Type B pancreatic cell (in vitro differentiated cells): ENCODE results near the gene SCAMP2. TPM values are rescaled to one million over a fixed set of nuclear protein-coding genes. Genes with fewer than 3 reads are reported as not detected.

Experiments
- DNase-seq: peaks from one replicate; pipeline ENCODE4 v3.0.0; 2021; ENCODE audit warnings: mixed read lengths; ENCODE audit not compliant: unreplicated experiment; ENCODE audit errors: extremely low spot score
- H3K27ac Mint-ChIP-seq: 2 replicates; pipeline ENCODE4 v1.8.0; 2021; ENCODE audit warnings: mild to moderate bottlenecking, mixed read lengths
- H3K27me3 Mint-ChIP-seq: 2 replicates; pipeline ENCODE4 v1.8.0; 2021; ENCODE audit warnings: mixed read lengths
- H3K36me3 Mint-ChIP-seq: 2 replicates; pipeline ENCODE4 v1.8.0; 2021; ENCODE audit warnings: mixed read lengths
- H3K4me1 Mint-ChIP-seq: one replicate; pipeline ENCODE4 v1.8.0; 2021; ENCODE audit warnings: mixed read lengths; ENCODE audit not compliant: unreplicated experiment
- H3K4me3 Mint-ChIP-seq: 2 replicates; pipeline ENCODE4 v1.8.0; 2021; ENCODE audit warnings: mild to moderate bottlenecking, mixed read lengths
- H3K9me3 Mint-ChIP-seq: 2 replicates; pipeline ENCODE4 v1.8.0; 2021; ENCODE audit warnings: mixed read lengths
- total RNA-seq: library from RNA; stranded (reverse); gene quantifications from 2 replicates; pipeline ENCODE4 v1.2.1, GENCODE V29; 2021; ENCODE audit warnings: low replicate concordance
- TF ChIP-seq, protein P1 (sequence below): fragments of 200-600 bp; sonication (generic); conservative IDR thresholded peaks from 2 replicates; pipeline ENCODE4 v1.5.0; 2021; ENCODE audit warnings: antibody characterized with exemption, mild to moderate bottlenecking

The SCAMP2 gene
- total RNA-seq, 1 donor from 2014 or later, result 58.0 TPM

DNA sequence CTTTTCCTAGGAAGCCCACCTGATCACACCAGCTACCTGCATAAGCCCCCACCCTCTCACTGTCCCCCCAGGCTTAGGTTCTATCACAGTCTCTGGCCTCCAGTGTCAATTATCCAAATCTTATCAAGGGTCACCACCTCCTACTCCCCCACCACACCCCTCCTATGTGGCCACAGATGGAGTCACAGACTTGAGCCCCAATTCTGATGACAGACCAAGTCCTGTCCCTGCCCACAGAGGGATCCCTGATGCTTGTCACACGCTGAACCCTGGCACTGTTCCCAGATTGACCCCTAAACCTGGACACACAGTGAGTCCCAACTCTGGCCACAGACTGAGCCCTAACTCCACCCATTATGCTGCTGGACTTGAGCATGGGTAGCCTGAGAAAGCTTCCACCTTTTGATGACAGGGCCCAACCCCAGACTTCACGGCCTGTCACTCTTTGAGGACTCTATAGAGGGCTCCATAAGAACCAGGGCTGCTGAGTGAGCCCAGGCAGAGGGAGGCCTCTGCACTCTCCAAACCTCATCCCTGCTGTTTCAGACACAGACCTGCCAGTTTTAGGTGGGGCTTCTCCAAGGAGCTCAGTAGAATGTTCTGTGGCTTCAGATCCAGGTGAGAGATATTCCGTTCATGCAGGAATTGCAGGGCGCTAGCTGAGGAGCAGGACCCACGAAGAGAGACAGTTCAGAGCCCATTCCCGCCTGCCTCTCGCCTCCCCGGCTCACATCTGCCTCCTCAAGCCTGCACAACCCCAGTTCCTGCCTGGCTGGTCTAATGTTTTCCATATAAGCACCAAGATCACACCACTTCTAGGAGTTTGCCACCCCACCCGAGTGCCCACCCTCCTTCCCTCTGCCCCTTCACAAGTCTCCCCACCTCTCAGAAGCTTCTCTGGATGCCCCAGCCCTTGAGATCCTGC is 32.1 kb downstream of the SCAMP2 start:
- no peak for DNase-seq
- H3K9me3 Mint-ChIP-seq, result no peaks in the 10 kb centered on the region
- no peak overlapping the region for H3K27ac Mint-ChIP-seq
- H3K4me3 Mint-ChIP-seq, result peak overlapping the region; percentile 62
- peaks cover 3% of the 10 kb centered on the region for H3K36me3 Mint-ChIP-seq
- TF ChIP-seq, protein P1, sequence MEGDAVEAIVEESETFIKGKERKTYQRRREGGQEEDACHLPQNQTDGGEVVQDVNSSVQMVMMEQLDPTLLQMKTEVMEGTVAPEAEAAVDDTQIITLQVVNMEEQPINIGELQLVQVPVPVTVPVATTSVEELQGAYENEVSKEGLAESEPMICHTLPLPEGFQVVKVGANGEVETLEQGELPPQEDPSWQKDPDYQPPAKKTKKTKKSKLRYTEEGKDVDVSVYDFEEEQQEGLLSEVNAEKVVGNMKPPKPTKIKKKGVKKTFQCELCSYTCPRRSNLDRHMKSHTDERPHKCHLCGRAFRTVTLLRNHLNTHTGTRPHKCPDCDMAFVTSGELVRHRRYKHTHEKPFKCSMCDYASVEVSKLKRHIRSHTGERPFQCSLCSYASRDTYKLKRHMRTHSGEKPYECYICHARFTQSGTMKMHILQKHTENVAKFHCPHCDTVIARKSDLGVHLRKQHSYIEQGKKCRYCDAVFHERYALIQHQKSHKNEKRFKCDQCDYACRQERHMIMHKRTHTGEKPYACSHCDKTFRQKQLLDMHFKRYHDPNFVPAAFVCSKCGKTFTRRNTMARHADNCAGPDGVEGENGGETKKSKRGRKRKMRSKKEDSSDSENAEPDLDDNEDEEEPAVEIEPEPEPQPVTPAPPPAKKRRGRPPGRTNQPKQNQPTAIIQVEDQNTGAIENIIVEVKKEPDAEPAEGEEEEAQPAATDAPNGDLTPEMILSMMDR, result no peak
- no peaks in the 10 kb centered on the region for H3K27me3 Mint-ChIP-seq
- H3K4me1 Mint-ChIP-seq, result peaks cover 21% of the 10 kb centered on the region

DNA sequence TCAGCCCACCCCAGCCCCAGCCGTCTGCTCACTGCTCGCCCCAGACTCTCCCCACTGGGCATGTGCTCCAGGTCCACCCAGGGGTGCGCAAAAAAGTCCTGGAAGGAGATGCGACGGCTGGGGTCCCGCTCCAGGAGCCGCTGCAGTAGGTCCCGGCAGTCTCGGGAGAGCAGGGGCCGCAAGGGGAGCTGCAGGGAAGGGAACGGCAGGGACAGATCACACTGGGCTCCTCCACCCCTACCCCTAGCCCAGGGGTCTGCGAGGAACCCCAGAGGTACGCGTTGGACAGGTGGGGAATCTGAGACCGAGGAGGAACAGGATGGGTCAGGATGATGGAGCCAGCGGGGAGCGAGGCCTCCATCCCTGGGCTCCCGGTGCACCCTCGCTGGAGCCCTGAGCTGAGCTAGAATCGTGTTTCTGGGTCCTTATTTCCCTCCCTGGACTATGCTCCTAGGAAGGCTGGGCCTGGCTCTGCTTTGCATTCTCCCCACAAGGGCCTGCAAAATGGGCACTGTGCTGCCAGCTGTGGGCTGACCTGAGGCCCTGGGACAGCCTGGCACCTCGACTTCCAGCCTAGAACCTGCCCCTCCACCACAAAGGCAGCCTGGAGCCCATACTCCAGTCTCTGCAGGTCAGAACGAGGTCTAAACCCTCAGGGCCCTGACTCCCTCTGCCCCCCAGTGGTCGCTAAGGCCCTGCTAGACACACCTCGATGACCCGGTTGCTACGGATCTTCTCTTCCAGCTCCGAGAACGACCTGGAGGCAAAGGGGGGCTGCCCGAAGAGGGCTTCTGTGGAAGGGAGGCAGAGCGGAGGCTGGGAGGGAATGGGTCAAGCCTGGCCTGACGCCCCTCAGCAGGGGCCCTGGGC is 33.4 kb downstream of the SCAMP2 start:
- no peak for DNase-seq

DNA sequence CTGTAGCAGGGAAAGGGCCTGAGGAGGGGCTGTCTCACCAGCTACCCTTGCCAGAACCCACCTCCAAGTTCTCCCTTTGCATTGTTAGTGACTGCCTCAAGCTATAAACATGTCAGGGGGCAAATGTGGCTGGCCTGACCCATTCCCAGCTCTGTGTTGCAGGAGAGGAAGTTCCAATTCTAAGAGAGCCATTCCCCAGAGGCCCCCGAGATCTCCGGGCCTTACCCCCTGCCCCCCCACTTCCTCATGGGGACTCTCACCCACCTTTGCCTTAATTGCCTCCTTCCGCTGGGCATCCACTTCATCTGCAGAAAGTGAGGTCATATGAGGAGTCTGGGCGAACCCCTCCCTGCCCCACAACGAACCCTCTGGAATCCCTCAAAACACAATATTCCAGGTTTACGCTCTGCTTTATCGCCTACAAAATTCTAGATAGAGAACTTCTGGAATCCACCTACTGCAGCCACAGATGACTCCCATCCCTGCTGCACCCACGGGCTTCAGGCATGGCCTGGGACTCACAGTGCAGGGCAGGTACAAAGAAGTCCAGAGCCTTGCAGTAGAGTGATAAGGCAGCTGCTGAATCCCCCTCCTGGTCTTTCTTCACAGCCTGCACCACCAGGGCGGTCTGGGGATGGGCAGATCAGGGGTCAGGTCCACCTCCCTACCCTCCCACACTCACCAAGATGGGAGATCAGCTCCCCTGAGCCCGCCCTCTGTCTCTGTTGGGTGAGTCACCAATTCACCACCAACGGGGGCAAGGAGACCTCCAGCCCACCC is 34.2 kb downstream of the SCAMP2 start:
- Mint-ChIP-seq H3K27ac (no peak overlapping the region), H3K27me3 (no peaks in the 10 kb centered on the region), H3K4me3 (no peak overlapping the region), H3K9me3 (no peaks in the 10 kb centered on the region), H3K36me3 (peaks cover 3% of the 10 kb centered on the region), H3K4me1 (peaks cover 21% of the 10 kb centered on the region)
- TF ChIP-seq, protein P1, result no peak
- no peak for DNase-seq

More for the DNA sequence above, 33.4 kb downstream of the SCAMP2 start:
- H3K4me1 Mint-ChIP-seq, result peaks cover 21% of the 10 kb centered on the region
- no peak overlapping the region for H3K27ac Mint-ChIP-seq
- H3K9me3 Mint-ChIP-seq, result no peaks in the 10 kb centered on the region
- H3K27me3 Mint-ChIP-seq, result no peaks in the 10 kb centered on the region
- peak overlapping the region; percentile 39 for H3K4me3 Mint-ChIP-seq
- TF ChIP-seq, protein P1, result no peak
- H3K36me3 Mint-ChIP-seq, result peaks cover 7% of the 10 kb centered on the region

DNA sequence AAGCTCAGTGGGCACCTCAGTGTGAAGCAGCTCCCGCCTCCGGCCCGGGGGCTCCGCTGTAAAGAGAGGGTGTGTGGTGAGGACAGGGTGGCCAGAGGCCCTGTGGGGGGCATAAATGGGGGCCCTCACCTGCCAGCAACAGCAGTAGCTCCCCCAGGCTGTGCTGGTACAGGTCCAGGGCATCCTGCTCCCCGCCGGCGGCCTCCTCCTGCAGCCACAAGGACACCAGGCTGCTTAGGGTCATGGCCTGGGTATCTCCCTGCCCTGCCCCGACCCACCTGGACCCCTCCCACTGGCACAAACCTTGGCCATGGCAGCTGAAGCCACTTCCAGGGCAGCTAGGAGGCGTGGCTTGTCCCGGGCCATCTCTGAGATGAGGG is 35.0 kb downstream of the SCAMP2 start:
- DNase-seq, result no peak
- TF ChIP-seq, protein P1, result no peak
- no peak overlapping the region for H3K27ac Mint-ChIP-seq
- peaks cover 3% of the 10 kb centered on the region for H3K36me3 Mint-ChIP-seq
- no peak overlapping the region for H3K4me3 Mint-ChIP-seq
- no peaks in the 10 kb centered on the region for H3K9me3 Mint-ChIP-seq
- no peaks in the 10 kb centered on the region for H3K27me3 Mint-ChIP-seq
- H3K4me1 Mint-ChIP-seq, result peaks cover 17% of the 10 kb centered on the region

DNA sequence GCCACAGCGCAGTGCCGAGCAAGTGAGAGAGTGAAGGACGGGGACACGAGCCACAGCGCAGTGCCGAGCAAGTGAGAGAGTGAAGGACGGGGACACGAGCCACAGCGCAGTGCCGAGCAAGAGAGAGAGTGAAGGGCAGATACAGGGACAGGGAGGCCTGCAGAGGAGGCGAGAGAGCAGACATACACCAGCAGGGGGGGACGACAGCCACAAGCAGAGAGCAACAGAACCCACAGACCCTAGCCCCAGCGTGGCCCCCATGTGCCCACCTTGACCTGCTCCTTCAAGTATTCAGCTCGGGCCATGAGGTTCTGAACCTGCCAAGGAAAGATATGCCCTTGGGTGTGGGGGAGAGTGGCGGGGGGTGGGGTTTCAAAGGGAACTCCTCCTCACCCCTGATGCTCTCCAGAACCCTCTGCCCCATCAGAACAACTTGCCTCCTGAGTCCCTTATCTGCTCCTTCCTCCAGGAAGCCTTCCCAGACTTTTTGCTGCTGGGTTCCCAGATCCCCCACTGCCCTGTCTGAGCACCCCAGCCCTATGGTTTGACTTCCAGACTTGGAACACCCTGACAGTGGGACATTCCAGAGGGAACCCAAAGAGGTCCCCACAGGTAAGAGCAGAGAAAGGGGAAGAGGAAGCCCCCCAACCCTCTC is 35.6 kb downstream of the SCAMP2 start:
- H3K4me3 Mint-ChIP-seq, result no peak overlapping the region
- peaks cover 3% of the 10 kb centered on the region for H3K36me3 Mint-ChIP-seq
- no peaks in the 10 kb centered on the region for H3K9me3 Mint-ChIP-seq
- DNase-seq, result no peak
- H3K27ac Mint-ChIP-seq, result no peak overlapping the region
- TF ChIP-seq, protein P1, result peak; percentile 28
- H3K27me3 Mint-ChIP-seq, result peaks cover 4% of the 10 kb centered on the region
- peaks cover 17% of the 10 kb centered on the region for H3K4me1 Mint-ChIP-seq
